ENCODE measurements around the gene AKAP14. TPM values are rescaled to one million over a fixed set of nuclear protein-coding genes. Genes with fewer than 3 reads are reported as not detected.

Gene AKAP14
- total RNA-seq, result not detected

DNA sequence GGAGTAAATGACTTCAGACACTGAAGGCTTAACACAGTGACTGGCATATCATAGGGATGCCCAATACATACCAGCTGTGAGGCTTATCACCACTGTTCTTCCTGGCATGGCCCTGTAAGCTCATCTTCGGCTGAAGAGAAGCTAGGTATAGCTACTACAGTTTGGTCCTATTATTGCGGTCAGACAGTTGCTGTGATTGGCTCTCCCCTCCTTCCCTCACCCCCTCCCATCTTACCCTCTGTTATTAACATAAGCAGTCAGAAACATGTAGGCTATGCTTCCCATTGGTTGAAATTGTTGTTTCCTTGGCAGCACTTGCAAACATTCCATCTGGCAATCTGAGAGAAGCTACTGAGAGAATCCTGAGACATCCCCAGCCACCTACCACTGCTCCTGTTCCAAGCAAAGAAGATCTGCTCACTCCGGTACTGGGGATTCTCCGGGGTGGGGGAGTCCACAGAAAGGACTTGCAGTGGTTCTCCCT is at the start of gene AKAP14:
Gene AKAP14, plus strand, starts transcription at position 51 of the 484 bp plus-strand sequence. CDS start 7,331 bp downstream, outside the sequence.
- Histone ChIP-seq H3K4me3 (no peak within 1 kb of the TSS), H3K4me1 (no peaks in the 10 kb centered on the region), H3K9me3 (no peaks in the 10 kb centered on the region), H3K36me3 (no peaks in the 10 kb centered on the region), H3K27me3 (no peaks in the 10 kb centered on the region), H3K27ac (no peak within 1 kb of the TSS)
- intact Hi-C loops (cut with DNase I), result no loop called here
- no peak for DNase-seq (ENCODE audit: extremely low spot score in 2 of 2)
- TF ChIP-seq POLR2AphosphoS5 (IDR thresholded peaks at IDR 0.05; ENCODE audit: insufficient read depth in 1 of 2, low read depth in 1 of 2) (no peak), POLR2A (IDR thresholded peaks at IDR 0.05) (no peak)
- TF ChIP-seq, protein P1, sequence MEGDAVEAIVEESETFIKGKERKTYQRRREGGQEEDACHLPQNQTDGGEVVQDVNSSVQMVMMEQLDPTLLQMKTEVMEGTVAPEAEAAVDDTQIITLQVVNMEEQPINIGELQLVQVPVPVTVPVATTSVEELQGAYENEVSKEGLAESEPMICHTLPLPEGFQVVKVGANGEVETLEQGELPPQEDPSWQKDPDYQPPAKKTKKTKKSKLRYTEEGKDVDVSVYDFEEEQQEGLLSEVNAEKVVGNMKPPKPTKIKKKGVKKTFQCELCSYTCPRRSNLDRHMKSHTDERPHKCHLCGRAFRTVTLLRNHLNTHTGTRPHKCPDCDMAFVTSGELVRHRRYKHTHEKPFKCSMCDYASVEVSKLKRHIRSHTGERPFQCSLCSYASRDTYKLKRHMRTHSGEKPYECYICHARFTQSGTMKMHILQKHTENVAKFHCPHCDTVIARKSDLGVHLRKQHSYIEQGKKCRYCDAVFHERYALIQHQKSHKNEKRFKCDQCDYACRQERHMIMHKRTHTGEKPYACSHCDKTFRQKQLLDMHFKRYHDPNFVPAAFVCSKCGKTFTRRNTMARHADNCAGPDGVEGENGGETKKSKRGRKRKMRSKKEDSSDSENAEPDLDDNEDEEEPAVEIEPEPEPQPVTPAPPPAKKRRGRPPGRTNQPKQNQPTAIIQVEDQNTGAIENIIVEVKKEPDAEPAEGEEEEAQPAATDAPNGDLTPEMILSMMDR (IDR thresholded peaks at IDR 0.05), result no peak

DNA sequence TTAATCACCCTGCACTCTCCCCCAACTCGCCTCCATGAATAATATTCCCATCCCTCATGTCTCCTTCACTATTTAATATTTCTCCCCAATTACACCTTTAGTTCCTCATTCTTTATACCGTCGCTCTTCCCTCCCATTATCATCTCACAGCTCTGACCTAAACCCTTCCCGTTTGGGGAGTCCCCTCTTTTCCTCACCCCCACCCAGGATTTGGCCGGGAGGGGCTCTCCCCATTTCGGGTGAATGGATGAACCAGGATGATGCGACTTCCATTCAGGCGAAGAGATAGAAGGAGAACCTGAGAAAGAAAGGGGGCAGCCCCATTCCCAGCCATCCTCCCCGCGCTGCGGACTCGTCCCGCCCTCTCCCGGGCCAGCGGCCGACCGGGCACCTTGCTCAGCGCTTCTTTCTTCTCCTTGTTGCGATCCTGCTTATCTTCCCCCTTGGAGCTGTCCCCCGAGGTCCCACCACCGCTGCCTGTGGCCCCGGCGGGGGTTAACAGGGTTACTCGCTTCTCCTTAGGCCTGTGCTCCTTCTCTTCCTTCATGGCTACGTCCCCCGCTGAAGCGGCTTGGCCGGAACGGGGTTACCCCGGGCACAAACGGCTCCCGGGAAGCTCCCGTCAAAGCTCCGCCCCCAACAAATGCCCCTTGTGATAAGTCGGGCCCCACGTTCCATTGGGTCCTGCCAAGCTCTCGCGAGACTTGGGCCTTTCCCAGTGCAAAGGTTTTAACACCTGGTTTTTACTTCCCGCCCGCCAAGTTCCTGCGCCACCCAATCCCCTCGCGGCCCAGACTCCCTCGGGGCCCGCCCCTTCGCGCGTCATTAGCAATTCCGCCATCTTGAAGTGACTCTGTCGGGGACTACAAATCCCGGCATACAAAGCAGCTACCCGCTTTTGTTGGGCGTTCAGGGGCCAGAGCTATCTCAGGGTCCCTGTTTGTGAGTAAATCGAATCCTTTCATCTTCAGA is 43.0 kb upstream of the AKAP14 start, which contains the start of gene UPF3B:
Gene UPF3B, minus strand, starts transcription at position 582 of the 972 bp plus-strand sequence. Its CDS starts 35 bp downstream, at position 547.
- Histone ChIP-seq H3K27me3 (no peaks in the 10 kb centered on the region), H3K36me3 (no peaks in the 10 kb centered on the region), H3K4me1 (no peaks in the 10 kb centered on the region), H3K9me3 (no peaks in the 10 kb centered on the region), H3K27ac (peak within 1 kb of the TSS; percentile 81), H3K4me3 (peak within 1 kb of the TSS; percentile 55 to 66)
- TF ChIP-seq POLR2A (IDR thresholded peaks at IDR 0.05), result peak in 1 of 2 donors; percentile 34
- TF ChIP-seq, protein P1 (IDR thresholded peaks at IDR 0.05), result no peak
- peak in 1 of 2 donors; percentile 86 for TF ChIP-seq POLR2AphosphoS5 (IDR thresholded peaks at IDR 0.05; ENCODE audit: insufficient read depth in 1 of 2, low read depth in 1 of 2)
- intact Hi-C loops (cut with DNase I), result no loop called here
- peak in 1 of 2 donors; percentile 98 for DNase-seq (ENCODE audit: extremely low spot score in 2 of 2)

DNA sequence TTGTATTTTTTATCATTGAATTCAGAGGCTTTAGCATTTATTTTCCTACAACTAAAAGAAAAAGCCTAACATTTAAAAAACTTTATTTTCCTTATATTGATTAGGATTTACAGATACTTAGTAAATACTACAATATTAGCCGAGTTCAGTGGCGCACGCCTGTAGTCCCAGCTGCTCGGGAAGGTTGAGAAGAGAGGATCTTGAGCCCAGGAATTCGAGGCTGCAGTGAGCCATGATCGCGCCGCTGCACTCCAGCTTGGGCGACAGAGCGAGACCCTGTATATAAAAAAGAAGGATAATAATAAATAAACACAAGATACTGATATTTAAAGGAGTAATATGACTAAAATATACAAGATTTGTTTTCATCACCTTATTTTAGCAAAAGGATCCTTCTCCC is 42.2 kb upstream of the AKAP14 start:
- no peaks in the 10 kb centered on the region for H3K27me3 ChIP-seq
- DNase-seq (ENCODE audit: extremely low spot score in 2 of 2), result no peak
- TF ChIP-seq POLR2AphosphoS5 (IDR thresholded peaks at IDR 0.05; ENCODE audit: insufficient read depth in 1 of 2, low read depth in 1 of 2) (no peak), POLR2A (IDR thresholded peaks at IDR 0.05) (no peak)
- TF ChIP-seq, protein P1 (IDR thresholded peaks at IDR 0.05), result no peak
- peak overlapping the region; percentile 81 for H3K27ac ChIP-seq
- H3K9me3 ChIP-seq, result no peaks in the 10 kb centered on the region
- H3K36me3 ChIP-seq, result no peaks in the 10 kb centered on the region
- H3K4me1 ChIP-seq, result no peaks in the 10 kb centered on the region
- intact Hi-C loops (cut with DNase I), result no loop called here
- peak overlapping the region; percentile 55 to 66 for H3K4me3 ChIP-seq

DNA sequence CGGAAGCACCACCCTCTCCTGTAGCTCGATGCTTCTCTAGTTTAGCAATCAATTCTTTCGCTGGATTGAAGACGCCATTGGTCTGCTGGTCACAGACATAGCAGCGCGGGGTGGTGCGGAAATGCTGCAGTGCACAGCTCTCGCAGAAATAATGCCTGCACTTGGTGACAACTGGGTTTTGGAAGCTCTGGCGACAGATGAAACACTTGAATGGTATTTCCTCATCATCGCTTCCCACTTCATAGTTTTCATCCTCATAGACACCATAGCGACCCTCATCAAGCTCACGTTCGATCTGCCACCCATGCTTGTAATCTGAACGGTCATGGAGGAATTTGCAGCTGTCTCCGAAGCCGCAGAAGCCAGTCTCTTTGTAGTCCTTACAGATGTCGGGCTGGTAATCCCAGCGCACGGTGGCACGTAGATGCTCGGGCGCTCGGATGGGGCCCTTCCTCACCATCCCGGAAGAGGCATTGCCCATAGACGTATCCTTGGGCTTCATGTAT is 25.0 kb upstream of the AKAP14 start:
- no peaks in the 10 kb centered on the region for H3K27me3 ChIP-seq
- no peaks in the 10 kb centered on the region for H3K9me3 ChIP-seq
- no peaks in the 10 kb centered on the region for H3K36me3 ChIP-seq
- TF ChIP-seq POLR2AphosphoS5 (IDR thresholded peaks at IDR 0.05; ENCODE audit: insufficient read depth in 1 of 2, low read depth in 1 of 2), result no peak
- TF ChIP-seq, protein P1 (IDR thresholded peaks at IDR 0.05), result no peak
- no peak for TF ChIP-seq POLR2A (IDR thresholded peaks at IDR 0.05)
- H3K4me3 ChIP-seq, result peak overlapping the region; percentile 54 to 67
- no peak for DNase-seq (ENCODE audit: extremely low spot score in 2 of 2)
- peak overlapping the region; percentile 83 for H3K27ac ChIP-seq
- peaks cover 13% of the 10 kb centered on the region for H3K4me1 ChIP-seq
- intact Hi-C loops (cut with DNase I), result no loop called here
